ENCODE measurements around the gene ATG16L2. TPM values are rescaled to one million over a fixed set of nuclear protein-coding genes. Genes with fewer than 3 reads are reported as not detected.

ATG16L2 gene
- total and polyA plus RNA-seq, 9 of the 15 experiments (the other 6 are each of a cell fraction or from before 2014, with no cell fraction given) = 0.18 to 11.2 (median 6.2) TPM

DNA sequence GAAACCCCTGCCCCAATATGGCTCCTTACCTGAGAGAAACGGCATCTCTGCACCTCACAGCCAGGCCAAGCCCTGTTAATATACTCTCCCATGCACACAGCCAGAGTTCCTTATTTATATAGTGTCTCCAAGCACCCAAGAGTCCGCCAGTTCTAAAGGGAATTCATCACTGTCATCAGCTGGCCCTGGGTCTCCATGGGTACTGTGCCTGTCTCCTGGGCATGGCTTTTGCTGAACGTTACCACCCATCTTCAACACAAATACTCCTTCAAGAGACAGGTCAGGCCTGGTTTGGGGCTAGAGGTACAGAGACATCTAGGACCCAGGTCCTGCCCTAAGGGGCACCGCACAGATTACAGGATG, 1.6 kb upstream of the ATG16L2 start (continued):
- TF ChIP-seq ZFPM2 (CRISPR knock-in tag; IDR thresholded peaks at IDR 0.05) (no peak), POLR2A (conservative IDR thresholded peaks at IDR 0.05) (no peak), DPF2 (IDR thresholded peaks at IDR 0.05) (no peak), ZSCAN32 (CRISPR knock-in tag; IDR thresholded peaks at IDR 0.05) (no peak), NRF1 (conservative IDR thresholded peaks at IDR 0.05 in 1 of 2, IDR thresholded peaks at IDR 0.05 in 1 of 2) (0 out of 4 replicates have a peak, but pooled peaks of 1 of the 2 experiments have one; percentile 18)

- Histone ChIP-seq H4K20me1 (replicated peaks; ENCODE audit: control insufficient read depth, insufficient read depth, low read length) (no peaks in the 10 kb centered on the region), H3K4me1 (replicated peaks in 1 of 2; ENCODE audit: control insufficient read depth in 2 of 2, insufficient read depth in 2 of 2, low read length in 2 of 2) (peaks cover 33 to 42% of the 10 kb centered on the region in 2 experiments), H3K79me2 (ENCODE audit: control insufficient read depth, insufficient read depth, low read length) (peaks cover 4% of the 10 kb centered on the region; the same call in 2 of the 3 replicates), H3K4me2 (ENCODE audit: insufficient read depth, low read length) (peak overlapping the region; percentile 93), H3K27me3 (ENCODE audit: control insufficient read depth in 2 of 2, insufficient read depth in 2 of 2, low read length in 2 of 2) (no peaks in the 10 kb centered on the region), H3K9me1 (ENCODE audit: control insufficient read depth, insufficient read depth, low read length) (peaks cover 5% of the 10 kb centered on the region), H3K27ac (ENCODE audit: extremely low read depth, low read depth, low read length) (peak overlapping the region; percentile 87; the same call in 2 of the 3 replicates), H3K4me3 (peak overlapping the region; percentile 59), H3K9me3 (replicated peaks; ENCODE audit: control insufficient read depth, insufficient read depth, low read depth, low read length) (no peaks in the 10 kb centered on the region), H3K9ac (ENCODE audit: insufficient read depth in 1 of 2, low read depth in 2 of 2, low read length in 2 of 2) (peak overlapping the region; percentile 78 to 92; a peak in 3 of 4 replicates), H3K36me3 (ENCODE audit: control insufficient read depth, insufficient read depth, low read length) (no peaks in the 10 kb centered on the region), H2AFZ (ENCODE audit: low read depth, low read length) (peak overlapping the region; percentile 96)
- ATAC-seq = peak; percentile 69
- ChIA-PET CTCF (ENCODE audit: low intra/inter-chr PET ratio) (interaction anchor here (0.6 to 3.1 kb wide), 2 partner anchors 16 to 88 kb away, joined by 3 to 20 read pairs; no protein-coding TSS in a partner anchor), POLR2A (interaction anchor here (0.6 to 2.8 kb wide), 7 partner anchors 8 to 552 kb away, joined by 3 to 17 read pairs (median 3); partner anchors contain the start of gene STARD10)
- intact Hi-C loops (cut with micrococcal nuclease) = loop anchor here (2.0 to 5.0 kb wide), 2 partner anchors 18 to 86 kb away; partner anchors contain the start of gene STARD10
- DNase-seq (ENCODE audit: extremely low read depth in 1 of 4, low spot score in 3 of 4) = peak; percentile 71 to 84 (median 74)
- TSS peak; percentile 76 for BruUV-seq (replicated peaks)
- FAIRE-seq = peak; percentile 83
- in situ Hi-C loops (cut with MboI) = no loop called here
- WGBS (ENCODE audit: insufficient coverage, low coverage, missing lambda C conversion rate) = 27% methylated on average over 24 of the region's 24 CpGs
- TF ChIP-seq KAT7 (CRISPR knock-in tag; IDR thresholded peaks at IDR 0.05; ENCODE audit: borderline replicate concordance) (peak; percentile 67; the same call in 1 of the 2 replicates), MBD2 (IDR thresholded peaks at IDR 0.05; ENCODE audit: borderline replicate concordance, low read depth) (no peak), ATF7 (IDR thresholded peaks at IDR 0.05) (peak; percentile 59; the same call in 1 of the 2 replicates), HNRNPL (IDR thresholded peaks at IDR 0.05; ENCODE audit: low read depth, low read length) (no peak), TCF3 (CRISPR knock-in tag; IDR thresholded peaks at IDR 0.05) (no peak), SIN3B (IDR thresholded peaks at IDR 0.05; ENCODE audit: low read depth) (no peak), SRF (CRISPR knock-in tag; IDR thresholded peaks at IDR 0.05) (no peak), ETV5 (CRISPR knock-in tag; IDR thresholded peaks at IDR 0.05; ENCODE audit: low read depth) (0 out of 2 replicates have a peak, but pooled peaks have one; percentile 16)
- TF ChIP-seq, protein P1, sequence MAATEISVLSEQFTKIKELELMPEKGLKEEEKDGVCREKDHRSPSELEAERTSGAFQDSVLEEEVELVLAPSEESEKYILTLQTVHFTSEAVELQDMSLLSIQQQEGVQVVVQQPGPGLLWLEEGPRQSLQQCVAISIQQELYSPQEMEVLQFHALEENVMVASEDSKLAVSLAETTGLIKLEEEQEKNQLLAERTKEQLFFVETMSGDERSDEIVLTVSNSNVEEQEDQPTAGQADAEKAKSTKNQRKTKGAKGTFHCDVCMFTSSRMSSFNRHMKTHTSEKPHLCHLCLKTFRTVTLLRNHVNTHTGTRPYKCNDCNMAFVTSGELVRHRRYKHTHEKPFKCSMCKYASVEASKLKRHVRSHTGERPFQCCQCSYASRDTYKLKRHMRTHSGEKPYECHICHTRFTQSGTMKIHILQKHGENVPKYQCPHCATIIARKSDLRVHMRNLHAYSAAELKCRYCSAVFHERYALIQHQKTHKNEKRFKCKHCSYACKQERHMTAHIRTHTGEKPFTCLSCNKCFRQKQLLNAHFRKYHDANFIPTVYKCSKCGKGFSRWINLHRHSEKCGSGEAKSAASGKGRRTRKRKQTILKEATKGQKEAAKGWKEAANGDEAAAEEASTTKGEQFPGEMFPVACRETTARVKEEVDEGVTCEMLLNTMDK (IDR thresholded peaks at IDR 0.05; ENCODE audit: borderline replicate concordance, insufficient read depth, low read depth, low read length, poor library complexity, severe bottlenecking) = peak; percentile 77
Observed at GRCh38 chr11:72812967-72813739, 1.1 kb upstream of the ATG16L2 start.

All from K562 (cell line).